HEK293 (cell line): ENCODE results near the gene SLC6A3.

Experiments used
- CTCF ChIA-PET: fragments of 350-600 bp; formaldehyde crosslinking; extraction: SDS; loops from one replicate; lab custom pipeline; 2021; ENCODE audit warnings: antibody characterized with exemption; lab: Yijun Ruan, JAX
- POLR2A ChIA-PET: fragments of 300-600 bp; formaldehyde crosslinking; extraction: SDS; loops from one replicate; lab custom pipeline; 2020; ENCODE audit warnings: antibody characterized with exemption, inconsistent platforms; lab: Yijun Ruan, JAX
- H3K27ac ChIP-seq: fragments of 200-500 bp; sonication (Bioruptor generic); 2 replicates; pipeline ENCODE4 v1.5.1; 2014; ENCODE audit warnings: low read depth, low read length, control low read depth, inconsistent platforms; ENCODE audit errors: extremely low read depth
- H3K36me3 ChIP-seq, 2 experiments: fragments of 200-500 bp in 1 of 2; sonication (Bioruptor generic) in 1 of 2; 1 replicate in 1 of 2; 2 replicates in 1 of 2; pipeline ENCODE4 v1.5.1; 2014 to 2017; ENCODE audit warnings: inconsistent platforms in 2 of 2, low read length in 2 of 2; ENCODE audit not compliant: control insufficient read depth in 2 of 2, insufficient read depth in 1 of 2
- H3K4me1 ChIP-seq: fragments of 200-500 bp; sonication (Bioruptor generic); 2 replicates; pipeline ENCODE4 v1.5.1; 2014; ENCODE audit warnings: mild to moderate bottlenecking, low read length, inconsistent platforms; ENCODE audit not compliant: control insufficient read depth, insufficient read depth
- H3K4me3 ChIP-seq: 2 replicates; pipeline ENCODE4 v1.5.1; 2011; ENCODE audit warnings: low read depth, mild to moderate bottlenecking, control low read depth, low read length, moderate library complexity
- H3K9me3 ChIP-seq: fragments of 200-500 bp; sonication (Bioruptor generic); 2 replicates; pipeline ENCODE4 v1.5.1; 2014; ENCODE audit warnings: low read depth, low read length, inconsistent platforms; ENCODE audit not compliant: control insufficient read depth, insufficient read depth
- EGR2 ChIP-seq: fragments of 450-650 bp; formaldehyde crosslinking; IDR thresholded peaks from 2 replicates; pipeline ENCODE4 v1.5.1; 2016; ENCODE audit warnings: low read depth, missing biosample characterization, missing genetic modification characterization
- KLF16 ChIP-seq: fragments of 450-650 bp; formaldehyde crosslinking; IDR thresholded peaks from 2 replicates; pipeline ENCODE4 v1.5.1; 2017; ENCODE audit warnings: missing biosample characterization, missing genetic modification characterization
- KLF7 ChIP-seq: fragments of 450-650 bp; formaldehyde crosslinking; IDR thresholded peaks from 2 replicates; pipeline ENCODE4 v1.5.1; 2016; ENCODE audit warnings: missing biosample characterization, missing genetic modification characterization, borderline replicate concordance
- ZFP69B ChIP-seq: fragments of 450-650 bp; formaldehyde crosslinking; IDR thresholded peaks from 2 replicates; pipeline ENCODE4 v1.5.1; 2016; ENCODE audit warnings: missing biosample characterization, missing genetic modification characterization
- ZNF133 ChIP-seq: fragments of 450-650 bp; formaldehyde crosslinking; IDR thresholded peaks from 2 replicates; pipeline ENCODE4 v1.5.1; 2016; ENCODE audit warnings: missing biosample characterization, missing genetic modification characterization
- ZNF140 ChIP-seq: fragments of 450-650 bp; formaldehyde crosslinking; IDR thresholded peaks from 2 replicates; pipeline ENCODE4 v1.5.1; 2016; ENCODE audit warnings: missing biosample characterization, missing genetic modification characterization
- ZNF174 ChIP-seq: fragments of 450-650 bp; formaldehyde crosslinking; IDR thresholded peaks from 2 replicates; pipeline ENCODE4 v1.5.0; 2017; ENCODE audit warnings: missing biosample characterization, mild to moderate bottlenecking, missing genetic modification characterization
- ZNF18 ChIP-seq: fragments of 450-650 bp; formaldehyde crosslinking; IDR thresholded peaks from 2 replicates; pipeline ENCODE4 v1.5.1; 2016; ENCODE audit warnings: missing biosample characterization, missing genetic modification characterization
- ZNF394 ChIP-seq: fragments of 450-650 bp; formaldehyde crosslinking; IDR thresholded peaks from 2 replicates; pipeline ENCODE4 v1.5.1; 2016; ENCODE audit warnings: missing biosample characterization, missing genetic modification characterization, mild to moderate bottlenecking, moderate library complexity, borderline replicate concordance
- ZNF473 ChIP-seq: fragments of 450-650 bp; formaldehyde crosslinking; IDR thresholded peaks from 2 replicates; pipeline ENCODE4 v1.5.1; 2017; ENCODE audit warnings: missing biosample characterization, missing genetic modification characterization
- ZNF555 ChIP-seq: fragments of 450-650 bp; formaldehyde crosslinking; conservative IDR thresholded peaks from 2 replicates; pipeline ENCODE4 v1.5.1; 2017; ENCODE audit warnings: missing biosample characterization, mild to moderate bottlenecking, missing genetic modification characterization, inconsistent platforms
- ZNF600 ChIP-seq: fragments of 450-650 bp; formaldehyde crosslinking; IDR thresholded peaks from 2 replicates; pipeline ENCODE4 v1.5.1; 2016; ENCODE audit warnings: missing biosample characterization, missing genetic modification characterization
- ZNF645 ChIP-seq: fragments of 450-650 bp; formaldehyde crosslinking; IDR thresholded peaks from 2 replicates; pipeline ENCODE4; 2016; ENCODE audit warnings: missing biosample characterization, missing genetic modification characterization
- ZNF654 ChIP-seq: fragments of 450-650 bp; formaldehyde crosslinking; IDR thresholded peaks from 2 replicates; pipeline ENCODE4 v1.5.1; 2016; ENCODE audit warnings: low read depth, missing biosample characterization, missing genetic modification characterization
- ZNF660 ChIP-seq: fragments of 450-650 bp; IDR thresholded peaks from 2 replicates; pipeline ENCODE4 v1.5.1; 2018; ENCODE audit warnings: missing biosample characterization, mild to moderate bottlenecking, missing genetic modification characterization
- ZNF843 ChIP-seq: fragments of 450-650 bp; formaldehyde crosslinking; IDR thresholded peaks from 2 replicates; pipeline ENCODE4 v1.5.1; 2016; ENCODE audit warnings: missing biosample characterization, missing genetic modification characterization
- TF ChIP-seq, protein P1 (sequence below): fragments of 450-650 bp; formaldehyde crosslinking; IDR thresholded peaks from 2 replicates; pipeline ENCODE4 v1.5.1; 2016; ENCODE audit warnings: missing biosample characterization, missing genetic modification characterization
- TF ChIP-seq, protein P2 (sequence below): sonication (generic); formaldehyde crosslinking; IDR thresholded peaks from 2 replicates; pipeline ENCODE4 v1.8.1; 2022; ENCODE audit warnings: mild to moderate bottlenecking, moderate library complexity, missing genetic modification reagents
- TF ChIP-seq, protein P3 (sequence below): fragments of 450-650 bp; formaldehyde crosslinking; IDR thresholded peaks from 2 replicates; pipeline ENCODE4 v1.5.1; 2016; ENCODE audit warnings: missing biosample characterization, missing genetic modification characterization, borderline replicate concordance

SLC6A3 gene

GRCh38 chr5:1347571-1347970 lies 97.7 kb downstream of the SLC6A3 start:
- no peak for TF ChIP-seq ZNF843 (tag by site-specific recombination)
- no peak for TF ChIP-seq ZNF600 (tag by site-specific recombination)
- TF ChIP-seq ZNF174 = no peak
- no peak for TF ChIP-seq ZNF18 (tag by site-specific recombination)
- no peak for TF ChIP-seq ZNF473 (tag by site-specific recombination)
- no peak for TF ChIP-seq ZNF394 (tag by site-specific recombination)
- no peak for TF ChIP-seq ZNF140
- TF ChIP-seq, protein P1, sequence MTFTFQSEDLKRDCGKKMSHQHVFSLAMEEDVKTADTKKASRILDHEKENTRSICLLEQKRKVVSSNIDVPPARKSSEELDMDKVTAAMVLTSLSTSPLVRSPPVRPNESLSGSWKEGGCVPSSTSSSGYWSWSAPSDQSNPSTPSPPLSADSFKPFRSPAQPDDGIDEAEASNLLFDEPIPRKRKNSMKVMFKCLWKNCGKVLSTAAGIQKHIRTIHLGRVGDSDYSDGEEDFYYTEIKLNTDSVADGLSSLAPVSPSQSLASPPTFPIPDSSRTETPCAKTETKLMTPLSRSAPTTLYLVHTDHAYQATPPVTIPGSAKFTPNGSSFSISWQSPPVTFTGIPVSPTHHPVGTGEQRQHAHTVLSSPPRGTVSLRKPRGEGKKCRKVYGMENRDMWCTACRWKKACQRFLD (tag by site-specific recombination) = no peak
- TF ChIP-seq KLF16 = no peak
- no peak for TF ChIP-seq ZNF654 (tag by site-specific recombination)
- no peak for TF ChIP-seq ZNF645 (tag by site-specific recombination)
- no peak for TF ChIP-seq KLF7 (tag by site-specific recombination)
- no peak for TF ChIP-seq ZNF133 (tag by site-specific recombination)
- TF ChIP-seq, protein P2, sequence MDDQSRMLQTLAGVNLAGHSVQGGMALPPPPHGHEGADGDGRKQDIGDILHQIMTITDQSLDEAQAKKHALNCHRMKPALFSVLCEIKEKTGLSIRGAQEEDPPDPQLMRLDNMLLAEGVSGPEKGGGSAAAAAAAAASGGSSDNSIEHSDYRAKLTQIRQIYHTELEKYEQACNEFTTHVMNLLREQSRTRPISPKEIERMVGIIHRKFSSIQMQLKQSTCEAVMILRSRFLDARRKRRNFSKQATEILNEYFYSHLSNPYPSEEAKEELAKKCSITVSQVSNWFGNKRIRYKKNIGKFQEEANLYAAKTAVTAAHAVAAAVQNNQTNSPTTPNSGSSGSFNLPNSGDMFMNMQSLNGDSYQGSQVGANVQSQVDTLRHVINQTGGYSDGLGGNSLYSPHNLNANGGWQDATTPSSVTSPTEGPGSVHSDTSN (CRISPR knock-in tag) = no peak
- no peak for TF ChIP-seq EGR2
- no peak for TF ChIP-seq ZNF660
- TF ChIP-seq, protein P3, sequence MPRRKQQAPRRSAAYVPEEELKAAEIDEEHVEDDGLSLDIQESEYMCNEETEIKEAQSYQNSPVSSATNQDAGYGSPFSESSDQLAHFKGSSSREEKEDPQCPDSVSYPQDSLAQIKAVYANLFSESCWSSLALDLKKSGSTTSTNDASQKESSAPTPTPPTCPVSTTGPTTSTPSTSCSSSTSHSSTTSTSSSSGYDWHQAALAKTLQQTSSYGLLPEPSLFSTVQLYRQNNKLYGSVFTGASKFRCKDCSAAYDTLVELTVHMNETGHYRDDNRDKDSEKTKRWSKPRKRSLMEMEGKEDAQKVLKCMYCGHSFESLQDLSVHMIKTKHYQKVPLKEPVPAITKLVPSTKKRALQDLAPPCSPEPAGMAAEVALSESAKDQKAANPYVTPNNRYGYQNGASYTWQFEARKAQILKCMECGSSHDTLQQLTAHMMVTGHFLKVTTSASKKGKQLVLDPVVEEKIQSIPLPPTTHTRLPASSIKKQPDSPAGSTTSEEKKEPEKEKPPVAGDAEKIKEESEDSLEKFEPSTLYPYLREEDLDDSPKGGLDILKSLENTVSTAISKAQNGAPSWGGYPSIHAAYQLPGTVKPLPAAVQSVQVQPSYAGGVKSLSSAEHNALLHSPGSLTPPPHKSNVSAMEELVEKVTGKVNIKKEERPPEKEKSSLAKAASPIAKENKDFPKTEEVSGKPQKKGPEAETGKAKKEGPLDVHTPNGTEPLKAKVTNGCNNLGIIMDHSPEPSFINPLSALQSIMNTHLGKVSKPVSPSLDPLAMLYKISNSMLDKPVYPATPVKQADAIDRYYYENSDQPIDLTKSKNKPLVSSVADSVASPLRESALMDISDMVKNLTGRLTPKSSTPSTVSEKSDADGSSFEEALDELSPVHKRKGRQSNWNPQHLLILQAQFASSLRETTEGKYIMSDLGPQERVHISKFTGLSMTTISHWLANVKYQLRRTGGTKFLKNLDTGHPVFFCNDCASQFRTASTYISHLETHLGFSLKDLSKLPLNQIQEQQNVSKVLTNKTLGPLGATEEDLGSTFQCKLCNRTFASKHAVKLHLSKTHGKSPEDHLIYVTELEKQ (tag by site-specific recombination) = no peak
- no peak for TF ChIP-seq ZFP69B
- no peak for TF ChIP-seq ZNF555
- Histone ChIP-seq H3K36me3 (peaks cover 8 to 14% of the 10 kb centered on the region in 2 experiments), H3K27ac (no peak overlapping the region), H3K4me3 (no peak overlapping the region), H3K4me1 (peaks cover 7% of the 10 kb centered on the region; the same call in 1 of the 2 replicates), H3K9me3 (no peaks in the 10 kb centered on the region)
- ChIA-PET CTCF (interaction anchor here (0.8 to 2.2 kb wide), 3 partner anchors 33 to 175 kb away, joined by 3 to 12 read pairs (median 6); no protein-coding TSS in a partner anchor), POLR2A (interaction anchor here (0.8 to 2.0 kb wide), 2 partner anchors 20 to 120 kb away, joined by 3 to 7 read pairs; no protein-coding TSS in a partner anchor)
